Midbrain (tissue), 1 donor: ENCODE results near the gene PKP1.
A peak's percentile ranks its signal among the peaks of the same experiment; 100 is the strongest.
"Not testable (repeated sequence)": the region's sequence is repeated elsewhere in the genome, so short reads cannot be mapped to it uniquely, and the experiment has no call there.

ENCODE experiments used
- DNase-seq: peaks from one replicate; lab custom pipeline; 2025; lab: John Stamatoyannopoulos, UW

The PKP1 gene

GRCh38 chr1:201282931-201283829, at the start of gene PKP1:
Gene PKP1 (plus strand): TSS chr1:201283506. CDS start chr1:201283703, 197 bp downstream.
- no peak for DNase-seq

GRCh38 chr1:201239646-201240045, 43.7 kb upstream of the PKP1 start:
- not testable (repeated sequence) for DNase-seq

GRCh38 chr1:201240171-201240570, 43.1 kb upstream of the PKP1 start:
- no peak for DNase-seq

GRCh38 chr1:201241736-201242135, 41.6 kb upstream of the PKP1 start:
- DNase-seq, result no peak

GRCh38 chr1:201245082-201245481, 38.2 kb upstream of the PKP1 start:
- no peak for DNase-seq

- no peak for DNase-seq
Measured at GRCh38 chr1:201248721-201249559, 34.4 kb upstream of the PKP1 start.

- no peak for DNase-seq
Measured at GRCh38 chr1:201250326-201251011, 32.8 kb upstream of the PKP1 start.

- no peak for DNase-seq
Measured at GRCh38 chr1:201251411-201251810, 31.9 kb upstream of the PKP1 start.

- no peak for DNase-seq
Measured at GRCh38 chr1:201251851-201252430, 31.4 kb upstream of the PKP1 start.

GRCh38 chr1:201252944-201253371, 30.3 kb upstream of the PKP1 start:
- DNase-seq, result no peak

- no peak for DNase-seq
Measured at GRCh38 chr1:201253411-201253810, 29.9 kb upstream of the PKP1 start.

GRCh38 chr1:201253906-201254624, 29.2 kb upstream of the PKP1 start:
- DNase-seq, result no peak

- peak; percentile 51 for DNase-seq
Measured at GRCh38 chr1:201254625-201255478, 28.5 kb upstream of the PKP1 start.

GRCh38 chr1:201255479-201256362, 27.6 kb upstream of the PKP1 start:
- DNase-seq, result no peak

GRCh38 chr1:201258132-201258531, 25.2 kb upstream of the PKP1 start:
- not testable (repeated sequence) for DNase-seq

- DNase-seq, result no peak
Measured at GRCh38 chr1:201258763-201259230, 24.5 kb upstream of the PKP1 start.

- no peak for DNase-seq
Measured at GRCh38 chr1:201259476-201260235, 23.6 kb upstream of the PKP1 start.

GRCh38 chr1:201260236-201260590, 23.1 kb upstream of the PKP1 start:
- DNase-seq, result no peak
